Psoas muscle (tissue), 8 donors: Measurements from ENCODE around the gene FAM222B. TPM values are rescaled to one million over a fixed set of nuclear protein-coding genes. Genes with fewer than 3 reads are reported as not detected.
A peak's percentile ranks its signal among the peaks of the same experiment; 100 is the strongest.
"Not testable (repeated sequence)": the region's sequence is repeated elsewhere in the genome, so short reads cannot be mapped to it uniquely, and the experiment has no call there.

Experiments used
- ATAC-seq, 4 donors: fragments of 200-7000 bp; cut with Tn5 transposase; one replicate each; pipeline ENCODE4 v1.9.1; 2020; ENCODE audit warnings: moderate library complexity in 3 of 4, mild to moderate bottlenecking in 2 of 4
- DNase-seq, 2 donors: peaks; one replicate each; pipeline ENCODE4 v3.0.0-alpha.2; 2020
- H3K27ac ChIP-seq: fragments of 200-600 bp; one replicate; pipeline ENCODE4 v1.8.0; 2022
- H3K27me3 ChIP-seq, 3 donors: fragments of 200-600 bp in 1 of 3; one replicate each; pipeline versions ENCODE4 v1.6.1 to v1.8.0; 2013 to 2022; ENCODE audit warnings: low read length in 2 of 3, mild to moderate bottlenecking in 2 of 3, moderate library complexity in 1 of 3; ENCODE audit not compliant: insufficient read depth in 3 of 3
- H3K36me3 ChIP-seq, 2 donors: fragments of 200-600 bp in 1 of 2; one replicate each; pipeline versions ENCODE4 v1.6.1 to v1.8.0; 2013 to 2022; ENCODE audit warnings: low read depth in 1 of 2, mild to moderate bottlenecking in 1 of 2, moderate library complexity in 1 of 2; ENCODE audit not compliant: insufficient read depth in 1 of 2
- H3K4me1 ChIP-seq: fragments of 200-600 bp; one replicate; pipeline ENCODE4 v1.8.0; 2022
- H3K4me3 ChIP-seq: fragments of 200-600 bp; one replicate; pipeline ENCODE4 v1.8.0; 2022; ENCODE audit warnings: mild to moderate bottlenecking
- H3K9me3 ChIP-seq: fragments of 200-600 bp; one replicate; pipeline ENCODE4 v1.8.0; 2022
- WGBS, 3 donors: extraction: QIAGEN DNeasy Blood & Tissue Kit; methylation state at CpG; one replicate each; pipeline versions ENCODE4 v1.1.6 to v1.1.7; 2013; 5-methylcytosine and 5-hydroxymethylcytosine counted together
- intact Hi-C, 2 donors: fragments of 100-400 bp; cut with DNase I; formaldehyde crosslinking; loops; one replicate each; pipeline versions ENCODE4 v1.11.0 to v1.14.2; 2022
- polyA plus RNA-seq, 3 donors: library from polyadenylated mRNA; stranded (reverse); fragments of 200-250 nt; gene quantifications; one replicate each; pipeline ENCODE4 v1.2.3, GENCODE V29; 2013
- total RNA-seq, 4 donors: library from RNA; stranded (reverse); fragmentation: NEBNext Ultra II Directional in 2 of 4; extraction: Animal tissue kit (Norgen Biotek cat#: 25700) in 2 of 4; gene quantifications; one replicate each; pipeline versions ENCODE4 v1.2.1 to v1.2.4, GENCODE V29; 2021 to 2023
- TF ChIP-seq, protein P1 (sequence below): fragments of 200-600 bp; IDR thresholded peaks from one replicate; pipeline ENCODE4 v1.8.0; 2022; ENCODE audit warnings: antibody characterized with exemption
- donor health status: healthy with polysubstance abuse.
- donor health status: DM: no; HTN: no; CAD: no; lungs with moderate emphysema.
- donor health status: Bipolar disorder and iron deficiency.
- donor health status: healthy.
- donor health status: DM: yes; HTN: yes; CAD: no.
- donor health status: DM: no; HTN: no; CAD: no.
- donor health status: DM: no; HTN: no; CAD: no.
- donor health status: DM: yes; HTN: yes; CAD: no.

FAM222B gene
- total and polyA plus RNA-seq, 7 donors = 22.4 to 66.2 (median 32.2) TPM

DNA sequence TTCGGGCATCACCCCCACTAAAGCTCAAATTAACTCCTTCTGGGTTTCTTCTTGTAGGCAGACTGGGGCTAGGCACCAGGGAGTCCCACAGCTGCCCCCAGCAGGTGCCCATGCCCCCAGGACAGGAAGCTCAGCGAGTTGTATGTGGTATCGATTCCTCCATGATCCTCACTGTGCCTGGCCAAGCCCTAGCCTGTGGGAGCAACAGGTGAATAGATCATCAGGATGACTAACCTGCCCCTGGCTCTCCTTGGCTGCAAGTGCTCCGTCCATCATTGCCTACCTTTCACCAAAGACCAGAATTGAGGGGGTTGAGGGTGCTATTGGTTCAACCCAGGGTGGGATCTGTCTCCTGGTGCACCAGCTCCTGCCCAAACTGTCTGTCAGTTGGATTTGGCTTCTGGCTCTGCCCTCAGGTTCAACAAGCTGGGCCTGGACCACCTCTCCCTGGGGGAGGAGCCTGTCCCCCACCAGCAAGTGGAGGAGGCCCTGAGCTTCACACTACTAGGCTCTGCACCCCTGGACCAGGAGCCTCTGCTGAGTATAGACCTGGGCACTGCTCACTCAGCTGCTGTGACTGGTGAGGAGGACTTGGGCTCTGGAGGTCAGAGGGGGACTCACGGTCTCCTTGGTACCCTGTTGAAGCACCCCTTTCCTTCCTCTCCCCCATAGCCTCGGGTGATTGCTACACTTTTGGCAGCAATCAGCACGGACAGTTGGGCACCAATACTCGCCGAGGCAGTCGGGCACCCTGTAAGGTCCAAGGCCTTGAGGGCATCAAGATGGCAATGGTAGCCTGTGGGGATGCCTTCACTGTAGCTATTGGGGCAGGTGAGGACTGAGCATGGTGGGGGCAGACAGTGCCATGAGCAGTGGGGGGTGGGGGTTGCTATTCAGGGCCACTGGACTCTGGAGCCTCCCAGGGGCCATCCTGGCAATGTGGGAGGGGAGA is 101.9 kb downstream of the FAM222B start:
- TF ChIP-seq, protein P1, sequence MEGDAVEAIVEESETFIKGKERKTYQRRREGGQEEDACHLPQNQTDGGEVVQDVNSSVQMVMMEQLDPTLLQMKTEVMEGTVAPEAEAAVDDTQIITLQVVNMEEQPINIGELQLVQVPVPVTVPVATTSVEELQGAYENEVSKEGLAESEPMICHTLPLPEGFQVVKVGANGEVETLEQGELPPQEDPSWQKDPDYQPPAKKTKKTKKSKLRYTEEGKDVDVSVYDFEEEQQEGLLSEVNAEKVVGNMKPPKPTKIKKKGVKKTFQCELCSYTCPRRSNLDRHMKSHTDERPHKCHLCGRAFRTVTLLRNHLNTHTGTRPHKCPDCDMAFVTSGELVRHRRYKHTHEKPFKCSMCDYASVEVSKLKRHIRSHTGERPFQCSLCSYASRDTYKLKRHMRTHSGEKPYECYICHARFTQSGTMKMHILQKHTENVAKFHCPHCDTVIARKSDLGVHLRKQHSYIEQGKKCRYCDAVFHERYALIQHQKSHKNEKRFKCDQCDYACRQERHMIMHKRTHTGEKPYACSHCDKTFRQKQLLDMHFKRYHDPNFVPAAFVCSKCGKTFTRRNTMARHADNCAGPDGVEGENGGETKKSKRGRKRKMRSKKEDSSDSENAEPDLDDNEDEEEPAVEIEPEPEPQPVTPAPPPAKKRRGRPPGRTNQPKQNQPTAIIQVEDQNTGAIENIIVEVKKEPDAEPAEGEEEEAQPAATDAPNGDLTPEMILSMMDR = no peak
- intact Hi-C loops = no loop called here
- DNase-seq (peak in 1 of 2 donors; percentile 12), ATAC-seq (no peak)
- peaks cover 16% of the 10 kb centered on the region for H3K4me1 ChIP-seq
- no peaks in the 10 kb centered on the region for H3K36me3 ChIP-seq
- no peak overlapping the region for H3K4me3 ChIP-seq
- H3K27me3 ChIP-seq = no peaks in the 10 kb centered on the region
- 74 to 89% (median 87%) methylated on average over 10 of the region's 10 CpGs for WGBS, 3 donors
- no peaks in the 10 kb centered on the region for H3K9me3 ChIP-seq
- no peak overlapping the region for H3K27ac ChIP-seq

DNA sequence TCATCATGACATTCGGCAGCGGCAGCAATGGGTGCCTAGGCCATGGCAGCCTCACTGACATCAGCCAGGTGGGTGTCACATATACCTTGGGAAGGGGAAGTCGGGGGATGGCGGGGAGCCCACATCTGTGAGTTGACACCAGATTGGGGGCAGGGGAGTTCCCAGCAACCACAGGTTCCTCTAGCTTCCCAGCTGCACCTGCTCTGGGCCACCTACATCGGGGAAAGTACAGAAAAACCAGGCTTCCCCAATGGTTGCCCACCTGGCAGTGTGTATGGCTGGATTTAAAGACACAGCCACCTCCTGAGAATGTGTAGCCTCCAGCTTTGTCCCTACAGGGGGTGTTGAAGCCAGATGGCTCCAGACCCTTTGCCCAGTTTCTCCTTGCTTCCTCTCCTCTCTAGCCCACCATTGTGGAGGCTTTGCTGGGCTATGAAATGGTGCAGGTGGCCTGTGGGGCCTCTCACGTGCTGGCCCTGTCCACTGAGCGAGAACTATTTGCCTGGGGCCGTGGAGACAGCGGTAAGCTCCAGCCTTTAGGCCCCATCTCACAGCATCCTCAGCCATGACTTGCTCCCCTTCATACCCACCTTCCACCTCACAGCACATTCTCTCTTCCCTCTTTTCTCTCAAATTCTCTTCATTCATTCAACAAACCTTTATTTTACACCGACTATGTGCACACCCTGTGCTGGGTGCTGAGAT is 103.8 kb downstream of the FAM222B start:
- TF ChIP-seq, protein P1 = no peak
- 88 to 91% (median 89%) methylated on average over 10 of the region's 10 CpGs for WGBS, 3 donors
- DNase-seq = peak in 1 of 2 donors; percentile 46
- Histone ChIP-seq H3K27me3 (no peaks in the 10 kb centered on the region), H3K4me3 (no peak overlapping the region), H3K9me3 (no peaks in the 10 kb centered on the region), H3K27ac (no peak overlapping the region), H3K36me3 (no peaks in the 10 kb centered on the region), H3K4me1 (peaks cover 11% of the 10 kb centered on the region)
- ATAC-seq = no peak
- intact Hi-C loops = no loop called here

DNA sequence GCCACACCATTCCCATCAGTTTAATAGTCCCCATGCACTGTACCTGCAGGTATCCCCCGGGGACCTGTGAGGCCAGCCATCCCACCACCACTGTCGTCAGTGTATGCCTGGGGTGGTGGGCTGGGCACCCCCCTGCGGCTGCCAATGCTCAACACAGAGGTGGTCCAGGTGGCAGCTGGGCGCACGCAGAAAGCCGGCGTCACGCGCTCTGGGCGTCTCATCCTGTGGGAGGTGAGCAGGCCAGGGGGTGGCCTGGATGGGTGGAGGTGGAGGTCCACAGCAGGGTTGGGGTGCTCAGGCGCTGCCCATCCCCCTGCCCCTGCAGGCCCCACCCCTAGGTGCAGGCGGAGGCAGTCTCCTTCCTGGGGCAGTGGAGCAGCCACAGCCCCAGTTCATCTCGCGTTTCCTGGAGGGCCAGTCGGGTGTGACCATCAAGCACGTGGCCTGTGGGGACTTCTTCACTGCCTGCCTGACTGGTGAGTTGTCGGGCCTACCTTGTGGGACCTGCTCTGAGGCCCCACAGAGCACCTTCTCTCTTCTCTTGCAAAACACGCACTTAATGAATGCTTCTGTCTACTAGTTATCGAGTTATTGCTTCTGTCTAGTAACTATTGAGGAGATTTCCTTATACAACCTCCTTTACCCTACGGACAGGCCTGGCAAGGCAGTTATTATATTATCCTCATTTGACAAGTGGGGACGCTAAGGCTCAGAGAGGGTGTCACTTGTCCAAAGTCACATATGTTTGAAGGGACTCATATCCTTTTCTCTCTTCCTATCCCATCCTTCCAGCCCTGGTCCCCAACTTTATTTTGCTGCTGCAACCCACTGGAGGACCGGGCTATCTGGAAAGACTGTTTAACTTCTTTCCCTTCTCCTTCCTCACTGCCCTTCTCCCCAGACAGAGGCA is 104.6 kb downstream of the FAM222B start:
- ATAC-seq = no peak
- no peak overlapping the region for H3K27ac ChIP-seq
- H3K4me3 ChIP-seq = no peak overlapping the region
- H3K27me3 ChIP-seq = no peaks in the 10 kb centered on the region
- DNase-seq = peak in 1 of 2 donors; percentile 36
- no peaks in the 10 kb centered on the region for H3K36me3 ChIP-seq
- TF ChIP-seq, protein P1 = no peak
- peaks cover 5% of the 10 kb centered on the region for H3K4me1 ChIP-seq
- intact Hi-C loops = no loop called here
- no peaks in the 10 kb centered on the region for H3K9me3 ChIP-seq
- WGBS, 3 donors = 84 to 91% (median 89%) methylated on average over 22 of the region's 22 CpGs

GRCh38 chr17:28737316-28737715 is 105.3 kb downstream of the FAM222B start:
- intact Hi-C loops = no loop called here
- DNase-seq (no peak), ATAC-seq (no peak)
- H3K27me3 ChIP-seq = no peaks in the 10 kb centered on the region
- H3K4me3 ChIP-seq = no peak overlapping the region
- 92 to 96% (median 92%) methylated on average over 12 of the region's 12 CpGs for WGBS, 3 donors
- H3K36me3 ChIP-seq = no peaks in the 10 kb centered on the region
- H3K9me3 ChIP-seq = no peaks in the 10 kb centered on the region
- H3K4me1 ChIP-seq = no peaks in the 10 kb centered on the region
- no peak overlapping the region for H3K27ac ChIP-seq
- TF ChIP-seq, protein P1 = no peak

GRCh38 chr17:28735913-28736769 is 106.4 kb downstream of the FAM222B start:
- H3K36me3 ChIP-seq, H3K4me3 ChIP-seq, ATAC-seq, H3K4me1 ChIP-seq, H3K27ac ChIP-seq, DNase-seq, H3K9me3 ChIP-seq, intact Hi-C loops, H3K27me3 ChIP-seq: not testable (repeated sequence)
- WGBS, 3 donors = 95 to 98% (median 96%) methylated on average over 3 to 5 of the region's 8 CpGs
